Trophoblast cell (in vitro differentiated cells and primary cell): Measurements from ENCODE around the gene VASP. TPM values are rescaled to one million over a fixed set of nuclear protein-coding genes. Genes with fewer than 3 reads are reported as not detected.

Experiments used
- DNase-seq, 2 donors: peaks; one replicate each; pipeline ENCODE4 v3.0.0-alpha.2; 2016
- H2AFZ ChIP-seq: 2 replicates; pipeline ENCODE4 v1.6.1; 2013; ENCODE audit warnings: low read length, moderate library complexity, mild to moderate bottlenecking; ENCODE audit not compliant: insufficient read depth, poor library complexity
- H2AK5ac ChIP-seq: 2 replicates; pipeline ENCODE4 v1.6.1; 2013; ENCODE audit warnings: mild to moderate bottlenecking, low read length
- H2BK120ac ChIP-seq: 2 replicates; pipeline ENCODE4 v1.6.1; 2013; ENCODE audit warnings: low read length, mild to moderate bottlenecking, moderate library complexity; ENCODE audit not compliant: insufficient read depth, poor library complexity
- H2BK12ac ChIP-seq: 2 replicates; pipeline ENCODE4 v1.6.1; 2013; ENCODE audit warnings: mild to moderate bottlenecking, low read length, moderate library complexity
- H2BK5ac ChIP-seq: 2 replicates; pipeline ENCODE4 v1.6.1; 2013; ENCODE audit warnings: low read length, low read depth, moderate library complexity, mild to moderate bottlenecking; ENCODE audit not compliant: poor library complexity
- H3K14ac ChIP-seq: 2 replicates; pipeline ENCODE4 v1.6.1; 2013; ENCODE audit warnings: mild to moderate bottlenecking, low read length
- H3K18ac ChIP-seq: 2 replicates; pipeline ENCODE4 v1.6.1; 2013; ENCODE audit warnings: mild to moderate bottlenecking, low read length
- H3K23ac ChIP-seq: 2 replicates; pipeline ENCODE4 v1.6.1; 2013; ENCODE audit warnings: low read length
- H3K27ac ChIP-seq: 2 replicates; pipeline ENCODE4 v1.5.1; 2013; ENCODE audit warnings: low read depth, mild to moderate bottlenecking, inconsistent platforms, low read length, moderate library complexity
- H3K27me3 ChIP-seq: 2 replicates; pipeline ENCODE4 v1.6.1; 2013; ENCODE audit warnings: inconsistent platforms, mild to moderate bottlenecking, low read length, moderate library complexity; ENCODE audit not compliant: insufficient read depth
- H3K36me3 ChIP-seq, 2 experiments: 1 replicate in 1 of 2; 2 replicates in 1 of 2; pipeline ENCODE4 v1.6.1; 2013; ENCODE audit warnings: low read length in 2 of 2, mild to moderate bottlenecking in 2 of 2, moderate library complexity in 1 of 2; ENCODE audit not compliant: insufficient read depth in 2 of 2, control insufficient read depth in 1 of 2
- H3K4ac ChIP-seq: 2 replicates; pipeline ENCODE4 v1.6.1; 2013; ENCODE audit warnings: low read depth, mild to moderate bottlenecking, low read length, moderate library complexity
- H3K4me1 ChIP-seq, 2 experiments: 1 replicate in 1 of 2; 2 replicates in 1 of 2; pipeline ENCODE4 v1.6.1; 2013; ENCODE audit warnings: low read length in 2 of 2, mild to moderate bottlenecking in 2 of 2, moderate library complexity in 1 of 2; ENCODE audit not compliant: insufficient read depth in 2 of 2, control insufficient read depth in 1 of 2
- H3K4me2 ChIP-seq: 2 replicates; pipeline ENCODE4 v1.6.1; 2013; ENCODE audit warnings: inconsistent platforms, mild to moderate bottlenecking, low read length, moderate library complexity
- H3K4me3 ChIP-seq: 2 replicates; pipeline ENCODE4 v1.5.1; 2013; ENCODE audit warnings: mild to moderate bottlenecking, low read depth, low read length, inconsistent platforms
- H3K79me1 ChIP-seq: one replicate; pipeline ENCODE4 v1.6.1; 2013; ENCODE audit warnings: low read length
- H3K79me2 ChIP-seq: 2 replicates; pipeline ENCODE4 v1.6.1; 2013; ENCODE audit warnings: low read length, mild to moderate bottlenecking; ENCODE audit not compliant: control insufficient read depth, insufficient read depth, poor library complexity
- H3K9ac ChIP-seq: 2 replicates; pipeline ENCODE4 v1.6.1; 2013; ENCODE audit warnings: mild to moderate bottlenecking, low read length
- H3K9me3 ChIP-seq: 2 replicates; pipeline ENCODE4 v1.6.1; 2013; ENCODE audit warnings: low read depth, mild to moderate bottlenecking, control low read depth, inconsistent platforms, low read length; ENCODE audit not compliant: insufficient read depth
- H4K12ac ChIP-seq: 2 replicates; pipeline ENCODE4 v1.6.1; 2013; ENCODE audit warnings: low read depth, mild to moderate bottlenecking, low read length, moderate library complexity
- H4K8ac ChIP-seq: 2 replicates; pipeline ENCODE4 v1.6.1; 2013; ENCODE audit warnings: low read depth, mild to moderate bottlenecking, low read length, moderate library complexity
- H4K91ac ChIP-seq: one replicate; pipeline ENCODE4 v1.6.1; 2013; ENCODE audit warnings: low read depth, mild to moderate bottlenecking, low read length, moderate library complexity
- WGBS: extraction: QIAGEN DNeasy Blood & Tissue Kit; methylation state at CpG from one replicate; pipeline ENCODE4 v1.1.7; 2013; ENCODE audit warnings: missing lambda C conversion rate; ENCODE audit not compliant: insufficient read length, insufficient coverage; ENCODE audit errors: extremely low coverage; 5-methylcytosine and 5-hydroxymethylcytosine counted together
- polyA plus RNA-seq: library from polyadenylated mRNA; stranded (reverse); fragments of 200-250 nt; gene quantifications from 2 replicates; pipeline ENCODE4 v1.2.3, GENCODE V29; 2013

The VASP gene
- polyA plus RNA-seq, result 229 and 249 TPM in 2 replicates

DNA sequence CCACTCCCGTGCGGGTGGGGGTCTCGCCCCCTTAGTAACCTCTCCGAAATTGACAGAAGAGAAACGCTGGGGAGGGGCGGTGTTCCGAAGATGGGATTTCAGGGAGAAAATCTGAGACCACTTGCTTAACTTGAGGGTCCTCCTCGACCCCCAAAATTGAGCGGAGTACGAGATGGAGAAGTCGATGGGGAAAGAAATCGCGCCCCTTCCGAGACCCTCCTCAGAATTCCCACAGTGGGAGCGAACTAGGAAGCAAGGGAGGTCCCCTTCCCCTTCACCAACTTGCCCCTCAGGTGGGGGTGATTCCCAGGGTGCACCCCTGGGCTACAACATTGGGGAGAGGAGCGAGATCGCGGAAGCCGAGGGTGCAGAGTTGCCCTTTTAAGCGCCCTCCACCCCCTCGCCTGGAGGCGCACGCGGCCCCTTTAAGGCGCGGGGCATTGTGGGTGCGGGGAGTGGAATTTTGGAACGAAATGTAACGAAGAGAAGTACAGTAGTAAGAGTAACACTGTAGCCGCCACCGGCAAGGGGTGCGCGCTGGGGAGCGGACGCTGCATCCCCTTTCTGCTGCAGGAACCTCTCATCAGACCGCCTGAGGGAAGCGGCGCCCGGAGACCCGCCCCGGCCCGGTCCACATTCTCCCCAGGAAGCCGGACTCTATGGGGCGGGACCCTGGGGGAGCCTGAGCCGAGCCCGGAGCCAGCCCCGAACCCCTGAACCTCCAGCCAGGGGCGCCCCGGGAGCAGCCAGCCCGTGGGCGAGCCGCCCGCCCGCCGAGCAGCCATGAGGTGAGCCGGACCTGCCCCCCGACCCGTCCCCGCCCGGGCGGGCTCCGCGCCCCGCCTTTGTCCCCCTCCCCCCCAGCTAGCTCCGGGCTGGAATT lies at the start of gene VASP:
TSS of gene VASP (plus strand) at position 491 of the 883 bp plus-strand sequence. CDS start at position 784, 293 bp downstream.
- peaks cover 30% of the 10 kb centered on the region for H3K79me1 ChIP-seq
- H3K4me1 ChIP-seq, result peaks cover 12 to 13% of the 10 kb centered on the region in 2 experiments
- no peak within 1 kb of the TSS for H3K23ac ChIP-seq
- H3K14ac ChIP-seq, result peak within 1 kb of the TSS; percentile 97
- WGBS, result no CpG with 5 or more reads among the region's 65 CpGs
- peak within 1 kb of the TSS; percentile 86 for H3K4me2 ChIP-seq
- H3K4me3 ChIP-seq, result peak within 1 kb of the TSS; percentile 94
- H2AK5ac ChIP-seq, result peak within 1 kb of the TSS; percentile 78
- H3K9me3 ChIP-seq, result no peaks in the 10 kb centered on the region
- H3K18ac ChIP-seq, result peak within 1 kb of the TSS; percentile 98
- H4K91ac ChIP-seq, result peak within 1 kb of the TSS; percentile 89
- H2BK120ac ChIP-seq, result peak within 1 kb of the TSS; percentile 96
- peak; percentile 91 to 95 for DNase-seq
- H3K36me3 ChIP-seq, result peaks cover 7 to 10% of the 10 kb centered on the region in 2 experiments
- peak within 1 kb of the TSS; percentile 92 for H3K4ac ChIP-seq
- H2AFZ ChIP-seq, result peak within 1 kb of the TSS; percentile 87
- peak within 1 kb of the TSS; percentile 85 for H4K12ac ChIP-seq
- H3K79me2 ChIP-seq, result peaks cover 38% of the 10 kb centered on the region
- H3K9ac ChIP-seq, result peak within 1 kb of the TSS; percentile 92
- peak within 1 kb of the TSS; percentile 94 for H4K8ac ChIP-seq
- peak within 1 kb of the TSS; percentile 95 for H3K27ac ChIP-seq
- H3K27me3 ChIP-seq, result no peaks in the 10 kb centered on the region
- H2BK5ac ChIP-seq, result peak within 1 kb of the TSS; percentile 95
- peak within 1 kb of the TSS; percentile 84 for H2BK12ac ChIP-seq

DNA sequence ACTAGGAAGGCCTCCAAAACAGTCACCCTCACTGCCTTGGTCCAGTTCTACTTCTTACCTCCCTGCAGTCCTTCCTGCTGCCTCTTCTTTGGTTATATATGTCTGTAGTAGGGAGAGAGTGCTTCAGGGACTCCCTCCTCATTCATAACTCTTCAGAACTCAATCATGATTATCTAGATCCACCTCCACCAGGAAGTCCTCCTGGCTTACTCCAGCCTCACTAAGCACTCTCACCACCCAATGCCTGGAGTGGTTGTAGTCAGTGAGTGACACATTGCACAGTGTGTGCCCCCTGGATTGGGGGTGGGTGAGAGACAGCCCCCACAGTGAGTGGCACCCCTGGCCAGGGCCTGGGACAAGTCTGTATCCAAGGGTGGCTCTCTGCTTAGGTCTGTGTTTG lies 49.5 kb upstream of the VASP start:
- no peak overlapping the region for H4K8ac ChIP-seq
- DNase-seq, result no peak
- H2BK12ac ChIP-seq, result peak overlapping the region; percentile 37
- H3K14ac ChIP-seq, result peak overlapping the region; percentile 7
- no peak overlapping the region for H3K27ac ChIP-seq
- no peaks in the 10 kb centered on the region for H3K36me3 ChIP-seq
- no peaks in the 10 kb centered on the region for H3K9me3 ChIP-seq
- H2BK5ac ChIP-seq, result no peak overlapping the region
- peak overlapping the region; percentile 12 for H2AK5ac ChIP-seq
- H3K4me3 ChIP-seq, result no peak overlapping the region
- H3K4ac ChIP-seq, result no peak overlapping the region
- H3K4me1 ChIP-seq, result peaks cover 14 to 21% of the 10 kb centered on the region in 2 experiments
- H2AFZ ChIP-seq, result no peak overlapping the region
- peaks cover 27% of the 10 kb centered on the region for H3K79me1 ChIP-seq
- H3K27me3 ChIP-seq, result no peaks in the 10 kb centered on the region
- no peak overlapping the region for H3K9ac ChIP-seq
- H4K12ac ChIP-seq, result no peak overlapping the region
- H3K23ac ChIP-seq, result no peak overlapping the region
- peaks cover 2% of the 10 kb centered on the region for H3K79me2 ChIP-seq
- H3K18ac ChIP-seq, result no peak overlapping the region
- H3K4me2 ChIP-seq, result no peak overlapping the region
- H4K91ac ChIP-seq, result peak overlapping the region; percentile 45
- H2BK120ac ChIP-seq, result peak overlapping the region; percentile 0

DNA sequence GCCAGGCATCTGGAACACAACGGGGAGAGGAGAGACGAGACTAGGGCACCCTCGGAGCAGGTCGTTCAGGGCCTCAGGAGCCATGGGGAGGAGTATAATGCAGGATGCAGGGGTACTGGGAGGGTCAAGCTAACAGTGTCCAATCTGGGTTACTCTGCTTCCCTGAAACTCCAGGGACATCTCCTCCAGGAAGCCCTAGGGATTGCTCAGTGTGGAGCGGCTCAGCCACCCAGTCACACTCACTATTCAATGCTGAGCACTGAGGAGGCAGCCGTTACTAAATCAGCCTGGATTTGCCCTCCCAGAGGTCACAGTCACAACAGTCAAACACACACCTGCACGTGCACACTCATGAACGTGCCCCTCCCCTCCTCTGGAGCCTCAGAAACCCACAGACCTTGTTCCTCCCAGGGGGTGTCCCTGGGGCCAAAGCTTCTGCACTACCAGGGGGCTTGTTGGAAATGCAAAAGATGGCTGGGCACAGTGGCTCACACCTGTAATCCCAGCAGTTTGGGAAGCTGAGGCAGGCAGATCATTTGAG lies 46.4 kb upstream of the VASP start:
- H3K4me2 ChIP-seq, result no peak overlapping the region
- no peak overlapping the region for H3K27ac ChIP-seq
- H2BK120ac ChIP-seq, result peak overlapping the region; percentile 31

DNA sequence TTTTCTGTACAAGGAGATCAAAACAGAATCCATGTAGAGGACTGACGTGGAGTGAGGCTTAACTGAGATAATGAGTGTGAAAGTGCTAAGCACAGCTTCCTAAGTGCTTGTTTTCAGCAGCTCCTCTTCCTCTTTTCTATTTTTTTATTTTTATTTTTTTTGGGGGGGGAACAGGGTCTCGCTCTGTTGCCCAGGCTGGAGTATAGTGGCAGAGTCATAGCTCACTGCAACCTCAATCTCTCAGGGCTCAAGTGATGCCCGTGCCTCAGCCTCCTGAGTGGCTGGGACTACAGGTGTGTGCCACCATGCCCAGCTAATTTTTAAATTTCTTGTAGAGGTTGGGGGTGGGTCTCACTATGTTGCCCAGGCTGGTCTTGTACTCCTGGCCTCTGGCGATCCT lies 45.1 kb upstream of the VASP start:
- no peak overlapping the region for H3K4me2 ChIP-seq
- H3K9me3 ChIP-seq, result peaks cover 1% of the 10 kb centered on the region
- H4K8ac ChIP-seq, result no peak overlapping the region
- no peak overlapping the region for H3K14ac ChIP-seq
- H3K79me2 ChIP-seq, result no peaks in the 10 kb centered on the region
- no peak overlapping the region for H3K4ac ChIP-seq
- H3K4me1 ChIP-seq, result peaks cover 6 to 8% of the 10 kb centered on the region in 2 experiments
- H2BK5ac ChIP-seq, result no peak overlapping the region
- no peak overlapping the region for H2BK12ac ChIP-seq
- H2AK5ac ChIP-seq, result no peak overlapping the region
- H3K36me3 ChIP-seq, result no peaks in the 10 kb centered on the region
- no peak overlapping the region for H3K18ac ChIP-seq
- H4K91ac ChIP-seq, result no peak overlapping the region
- WGBS, result no CpG with 5 or more reads among the region's 4 CpGs
- H3K27ac ChIP-seq, result no peak overlapping the region
- H2BK120ac ChIP-seq, result no peak overlapping the region
- no peak overlapping the region for H2AFZ ChIP-seq
- no peak for DNase-seq
- H4K12ac ChIP-seq, result no peak overlapping the region
- H3K4me3 ChIP-seq, result no peak overlapping the region
- H3K79me1 ChIP-seq, result peaks cover 8% of the 10 kb centered on the region
- H3K9ac ChIP-seq, result no peak overlapping the region
- no peaks in the 10 kb centered on the region for H3K27me3 ChIP-seq
- H3K23ac ChIP-seq, result no peak overlapping the region

More for the DNA sequence above, 46.4 kb upstream of the VASP start:
- Histone ChIP-seq H4K91ac (peak overlapping the region; percentile 8), H2BK12ac (peak overlapping the region; percentile 67), H4K8ac (no peak overlapping the region), H3K27me3 (no peaks in the 10 kb centered on the region), H3K4ac (no peak overlapping the region), H3K4me3 (no peak overlapping the region), H3K79me1 (peaks cover 13% of the 10 kb centered on the region), H3K4me1 (peaks cover 12 to 15% of the 10 kb centered on the region in 2 experiments), H3K79me2 (peaks cover 2% of the 10 kb centered on the region), H2AK5ac (peak overlapping the region; percentile 21), H3K36me3 (no peaks in the 10 kb centered on the region), H3K14ac (peak overlapping the region; percentile 17), H3K23ac (no peak overlapping the region), H2AFZ (no peak overlapping the region), H2BK5ac (no peak overlapping the region), H3K9ac (no peak overlapping the region), H4K12ac (no peak overlapping the region), H3K18ac (no peak overlapping the region), H3K9me3 (peaks cover 1% of the 10 kb centered on the region)
- WGBS, result no CpG with 5 or more reads among the region's 8 CpGs
- peak in 1 of 2 donors; percentile 11 for DNase-seq
